Uterus (tissue), 4 donors: Measurements from ENCODE around the gene ZNF789. TPM values are rescaled to one million over a fixed set of nuclear protein-coding genes. Genes with fewer than 3 reads are reported as not detected.

ENCODE experiments used
- DNase-seq, 2 donors: peaks; one replicate each; pipeline ENCODE4 v3.0.0-alpha.2; 2019 to 2020
- H3K27ac ChIP-seq, 2 donors: fragments of 200-600 bp; sonication (generic); 1 replicate in 1 of 2; 2 replicates in 1 of 2; pipeline ENCODE4 v1.5.1; 2016 to 2018
- H3K27me3 ChIP-seq, 2 donors: fragments of 200-600 bp; sonication (generic); one replicate each; pipeline ENCODE4 v1.5.1; 2018 to 2019; ENCODE audit warnings: control low read depth in 1 of 2
- H3K36me3 ChIP-seq, 2 donors: fragments of 200-600 bp; sonication (generic); one replicate each; pipeline ENCODE4 v1.5.1; 2019; ENCODE audit warnings: control low read depth in 1 of 2
- H3K4me1 ChIP-seq, 2 donors: fragments of 200-600 bp; sonication (generic); one replicate each; pipeline ENCODE4 v1.5.1; 2018 to 2019; ENCODE audit warnings: control low read depth in 1 of 2
- H3K4me3 ChIP-seq, 2 donors: fragments of 200-600 bp; sonication (generic); 1 replicate in 1 of 2; 2 replicates in 1 of 2; pipeline ENCODE4 v1.5.1; 2018 to 2019; ENCODE audit warnings: mild to moderate bottlenecking in 1 of 2
- H3K9me3 ChIP-seq, 2 donors: fragments of 200-600 bp; sonication (generic); one replicate each; pipeline ENCODE4 v1.5.1; 2019; ENCODE audit warnings: control low read depth in 1 of 2
- CTCF ChIP-seq, 4 experiments: fragments of 200-600 bp in 2 of 4; fragments of 450-650 bp in 2 of 4; sonication (generic) in 2 of 4; IDR thresholded peaks; one replicate each; pipeline ENCODE4 v1.5.1; 2016 to 2019; ENCODE audit warnings: antibody characterized with exemption in 4 of 4, mild to moderate bottlenecking in 2 of 4, moderate library complexity in 1 of 4
- POLR2A ChIP-seq, 2 donors: fragments of 450-650 bp; IDR thresholded peaks; one replicate each; pipeline ENCODE4 v1.6.1; 2016; ENCODE audit warnings: antibody characterized with exemption in 2 of 2, mild to moderate bottlenecking in 1 of 2, moderate library complexity in 1 of 2
- intact Hi-C: fragments of 100-400 bp; cut with DNase I; formaldehyde crosslinking; loops from one replicate; pipeline ENCODE4 v1.15.1; 2023; ENCODE audit warnings: low total_unique reads
- total RNA-seq, 4 donors: library from RNA; depleted of rRNA in 3 of 4; stranded (reverse); fragments of >200 nt in 3 of 4; gene quantifications; one replicate each; pipeline versions ENCODE4 v1.1.0 to v1.2.4, GENCODE V29; 2014 to 2023
- donor health status: DM: yes; HTN: yes; CAD: no.

ZNF789 gene
- total RNA-seq, 4 donors from 2014 or later: 1.5 to 24.5 (median 16.8) TPM

GRCh38 chr7:99453105-99453504, 19.6 kb upstream of the ZNF789 start:
- H3K4me3 ChIP-seq: no peak overlapping the region
- intact Hi-C loops: no loop called here
- no peak for DNase-seq
- H3K36me3 ChIP-seq: no peaks in the 10 kb centered on the region
- TF ChIP-seq POLR2A (IDR thresholded peaks at IDR 0.05) (no peak), CTCF (IDR thresholded peaks at IDR 0.05) (no peak)
- H3K27ac ChIP-seq: no peak overlapping the region
- H3K27me3 ChIP-seq: no peaks in the 10 kb centered on the region
- H3K4me1 ChIP-seq: no peaks in the 10 kb centered on the region
- no peaks in the 10 kb centered on the region for H3K9me3 ChIP-seq

GRCh38 chr7:99455874-99456273, 16.8 kb upstream of the ZNF789 start:
- no peaks in the 10 kb centered on the region for H3K36me3 ChIP-seq

GRCh38 chr7:99456288-99456687, 16.4 kb upstream of the ZNF789 start:
- intact Hi-C loops: no loop called here

More at GRCh38 chr7:99455874-99456273, 16.8 kb upstream of the ZNF789 start:
- H3K9me3 ChIP-seq: no peaks in the 10 kb centered on the region
- no peaks in the 10 kb centered on the region for H3K27me3 ChIP-seq
- no peak overlapping the region for H3K4me3 ChIP-seq
- no peak overlapping the region for H3K27ac ChIP-seq
- no peaks in the 10 kb centered on the region for H3K4me1 ChIP-seq
- TF ChIP-seq POLR2A (IDR thresholded peaks at IDR 0.05) (no peak), CTCF (IDR thresholded peaks at IDR 0.05) (no peak)
- intact Hi-C loops: no loop called here
- DNase-seq: no peak

GRCh38 chr7:99457050-99457649, 15.5 kb upstream of the ZNF789 start:
- Histone ChIP-seq H3K27ac (no peak overlapping the region), H3K27me3 (no peaks in the 10 kb centered on the region), H3K4me3 (no peak overlapping the region), H3K36me3 (no peaks in the 10 kb centered on the region), H3K4me1 (no peaks in the 10 kb centered on the region), H3K9me3 (no peaks in the 10 kb centered on the region)
- TF ChIP-seq POLR2A (IDR thresholded peaks at IDR 0.05) (no peak), CTCF (IDR thresholded peaks at IDR 0.05) (no peak)
- intact Hi-C loops: no loop called here
- no peak for DNase-seq

More at GRCh38 chr7:99456288-99456687, 16.4 kb upstream of the ZNF789 start:
- DNase-seq: no peak
- Histone ChIP-seq H3K36me3 (no peaks in the 10 kb centered on the region), H3K27me3 (no peaks in the 10 kb centered on the region), H3K9me3 (no peaks in the 10 kb centered on the region), H3K4me1 (no peaks in the 10 kb centered on the region), H3K4me3 (no peak overlapping the region), H3K27ac (no peak overlapping the region)
- TF ChIP-seq POLR2A (IDR thresholded peaks at IDR 0.05): no peak
- TF ChIP-seq CTCF (IDR thresholded peaks at IDR 0.05): no peak

GRCh38 chr7:99457650-99458493, 14.8 kb upstream of the ZNF789 start:
- H3K4me1 ChIP-seq: no peaks in the 10 kb centered on the region
- no peaks in the 10 kb centered on the region for H3K9me3 ChIP-seq
- TF ChIP-seq CTCF (IDR thresholded peaks at IDR 0.05) (no peak), POLR2A (IDR thresholded peaks at IDR 0.05) (no peak)
- H3K27ac ChIP-seq: no peak overlapping the region
- DNase-seq: no peak
- intact Hi-C loops: no loop called here
- H3K36me3 ChIP-seq: no peaks in the 10 kb centered on the region
- no peaks in the 10 kb centered on the region for H3K27me3 ChIP-seq
- no peak overlapping the region for H3K4me3 ChIP-seq
